Measurements from ENCODE around the gene HADH.

Gene HADH

DNA sequence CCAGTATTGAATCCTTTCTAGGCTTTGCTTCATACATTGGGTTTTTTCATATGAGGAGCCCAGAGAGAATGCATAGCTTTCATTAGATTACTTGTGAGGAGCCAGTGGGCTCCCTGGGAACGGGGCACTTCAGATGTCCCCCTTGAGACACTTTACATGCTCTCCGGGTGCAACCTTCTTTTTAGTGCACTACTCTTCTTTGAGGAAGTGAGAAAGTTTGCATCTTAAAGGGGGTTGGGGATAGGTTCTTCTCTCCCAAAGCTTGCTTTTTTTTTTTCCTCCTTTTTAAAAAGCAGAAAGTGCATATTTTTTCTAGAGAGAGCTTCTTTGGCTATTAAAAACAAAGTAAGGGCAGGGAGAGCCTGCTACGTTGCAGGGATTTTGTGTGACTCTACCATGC, 4.3 kb downstream of the HADH start:
- TF ChIP-seq, protein P1, sequence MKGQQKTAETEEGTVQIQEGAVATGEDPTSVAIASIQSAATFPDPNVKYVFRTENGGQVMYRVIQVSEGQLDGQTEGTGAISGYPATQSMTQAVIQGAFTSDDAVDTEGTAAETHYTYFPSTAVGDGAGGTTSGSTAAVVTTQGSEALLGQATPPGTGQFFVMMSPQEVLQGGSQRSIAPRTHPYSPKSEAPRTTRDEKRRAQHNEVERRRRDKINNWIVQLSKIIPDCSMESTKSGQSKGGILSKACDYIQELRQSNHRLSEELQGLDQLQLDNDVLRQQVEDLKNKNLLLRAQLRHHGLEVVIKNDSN (IDR thresholded peaks at IDR 0.05), result no peak
- no peak for TF ChIP-seq TAF1 (IDR thresholded peaks at IDR 0.05; ENCODE audit: low read depth)
- no peak for TF ChIP-seq YY1 (IDR thresholded peaks at IDR 0.05; ENCODE audit: low read depth)
- no peak for TF ChIP-seq TCF12 (IDR thresholded peaks at IDR 0.05; ENCODE audit: low read depth)
- TF ChIP-seq FOXM1 (IDR thresholded peaks at IDR 0.05; ENCODE audit: borderline replicate concordance, low read depth), result no peak
- TF ChIP-seq RAD21 (IDR thresholded peaks at IDR 0.05; ENCODE audit: low read depth), result no peak
- TF ChIP-seq CEBPB (IDR thresholded peaks at IDR 0.05), result no peak
- no peak for TF ChIP-seq MAX (IDR thresholded peaks at IDR 0.05)
- no peak for TF ChIP-seq EGR1 (IDR thresholded peaks at IDR 0.05)
- no peak for TF ChIP-seq TEAD4 (IDR thresholded peaks at IDR 0.05)

DNA sequence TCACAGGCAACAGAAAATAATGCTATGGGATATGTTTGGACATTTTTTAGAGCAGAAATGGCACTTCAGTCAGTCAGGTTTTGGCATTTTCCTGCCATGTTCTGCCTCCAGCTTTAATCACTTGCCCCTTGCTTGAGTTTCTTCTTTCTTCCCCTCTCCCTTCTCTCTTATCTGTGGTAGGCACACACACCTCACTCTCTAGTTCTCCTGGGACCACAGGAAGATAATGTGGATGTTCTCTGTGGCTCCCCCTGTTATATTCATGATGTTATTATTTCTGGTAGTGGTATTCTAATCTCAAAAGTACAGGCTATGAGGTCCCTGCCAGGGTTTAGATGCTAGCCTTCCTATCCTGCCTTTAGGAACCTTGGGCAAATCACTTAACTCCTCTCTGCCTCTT, 5.2 kb downstream of the HADH start:
- TF ChIP-seq RAD21 (IDR thresholded peaks at IDR 0.05; ENCODE audit: low read depth) (no peak), TAF1 (IDR thresholded peaks at IDR 0.05; ENCODE audit: low read depth) (no peak), ZBTB7A (IDR thresholded peaks at IDR 0.05; ENCODE audit: low read depth) (no peak), TEAD4 (IDR thresholded peaks at IDR 0.05) (no peak), NFIC (IDR thresholded peaks at IDR 0.05) (no peak), CEBPB (IDR thresholded peaks at IDR 0.05) (no peak)

DNA sequence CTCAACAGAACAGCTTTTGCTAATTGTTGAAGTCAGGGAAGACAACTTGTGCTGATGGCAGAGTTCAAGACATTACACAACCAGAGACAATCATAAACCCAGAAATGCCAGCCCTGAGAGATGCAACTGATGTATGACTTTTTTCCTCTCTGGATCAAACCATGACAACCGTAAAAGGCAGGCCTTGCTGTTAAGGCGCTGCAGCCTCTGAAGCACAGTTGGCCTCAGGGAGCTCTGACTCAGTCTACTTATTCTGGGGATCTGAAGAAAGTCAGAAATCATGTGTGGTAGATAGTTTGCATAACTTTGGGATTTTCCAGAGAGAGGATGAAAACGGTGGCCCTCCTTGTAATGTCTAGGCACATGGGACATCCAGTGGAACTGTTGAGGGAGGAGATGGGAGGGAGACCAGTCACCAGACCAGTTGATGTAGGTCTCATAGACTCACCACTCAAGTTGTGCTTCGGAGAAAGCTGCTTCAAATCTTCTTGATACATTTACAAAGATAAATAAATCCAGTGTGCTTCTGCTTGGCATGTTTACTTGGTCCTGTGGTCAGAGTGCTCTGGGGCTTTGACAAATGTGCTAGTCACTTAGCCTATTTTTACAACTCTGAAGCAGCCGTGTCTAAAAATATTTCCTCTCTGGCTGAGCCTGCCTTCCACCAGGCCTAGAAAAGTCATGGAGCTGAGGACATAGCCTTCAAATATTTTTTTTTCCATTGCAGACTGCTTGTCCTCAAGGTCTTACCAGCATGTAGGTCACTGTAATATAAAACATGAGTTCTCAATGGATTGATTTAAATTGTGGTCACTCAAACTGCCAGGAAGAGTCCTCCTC, 7.5 kb downstream of the HADH start:
- TF ChIP-seq CREB1 (IDR thresholded peaks at IDR 0.05; ENCODE audit: low read depth) (no peak), TEAD4 (IDR thresholded peaks at IDR 0.05) (no peak), NFIC (IDR thresholded peaks at IDR 0.05) (no peak), CEBPB (IDR thresholded peaks at IDR 0.05) (no peak), ZBTB7A (IDR thresholded peaks at IDR 0.05; ENCODE audit: low read depth) (no peak), EP300 (IDR thresholded peaks at IDR 0.05; ENCODE audit: borderline replicate concordance) (no peak), MAX (IDR thresholded peaks at IDR 0.05) (no peak), TCF12 (IDR thresholded peaks at IDR 0.05; ENCODE audit: low read depth) (no peak), FOXM1 (IDR thresholded peaks at IDR 0.05; ENCODE audit: borderline replicate concordance, low read depth) (no peak), RAD21 (IDR thresholded peaks at IDR 0.05; ENCODE audit: low read depth) (no peak), EGR1 (IDR thresholded peaks at IDR 0.05) (no peak), TAF1 (IDR thresholded peaks at IDR 0.05; ENCODE audit: low read depth) (no peak), YY1 (IDR thresholded peaks at IDR 0.05; ENCODE audit: low read depth) (no peak)
- TF ChIP-seq, protein P1 (IDR thresholded peaks at IDR 0.05), result no peak
- TF ChIP-seq, protein P2, sequence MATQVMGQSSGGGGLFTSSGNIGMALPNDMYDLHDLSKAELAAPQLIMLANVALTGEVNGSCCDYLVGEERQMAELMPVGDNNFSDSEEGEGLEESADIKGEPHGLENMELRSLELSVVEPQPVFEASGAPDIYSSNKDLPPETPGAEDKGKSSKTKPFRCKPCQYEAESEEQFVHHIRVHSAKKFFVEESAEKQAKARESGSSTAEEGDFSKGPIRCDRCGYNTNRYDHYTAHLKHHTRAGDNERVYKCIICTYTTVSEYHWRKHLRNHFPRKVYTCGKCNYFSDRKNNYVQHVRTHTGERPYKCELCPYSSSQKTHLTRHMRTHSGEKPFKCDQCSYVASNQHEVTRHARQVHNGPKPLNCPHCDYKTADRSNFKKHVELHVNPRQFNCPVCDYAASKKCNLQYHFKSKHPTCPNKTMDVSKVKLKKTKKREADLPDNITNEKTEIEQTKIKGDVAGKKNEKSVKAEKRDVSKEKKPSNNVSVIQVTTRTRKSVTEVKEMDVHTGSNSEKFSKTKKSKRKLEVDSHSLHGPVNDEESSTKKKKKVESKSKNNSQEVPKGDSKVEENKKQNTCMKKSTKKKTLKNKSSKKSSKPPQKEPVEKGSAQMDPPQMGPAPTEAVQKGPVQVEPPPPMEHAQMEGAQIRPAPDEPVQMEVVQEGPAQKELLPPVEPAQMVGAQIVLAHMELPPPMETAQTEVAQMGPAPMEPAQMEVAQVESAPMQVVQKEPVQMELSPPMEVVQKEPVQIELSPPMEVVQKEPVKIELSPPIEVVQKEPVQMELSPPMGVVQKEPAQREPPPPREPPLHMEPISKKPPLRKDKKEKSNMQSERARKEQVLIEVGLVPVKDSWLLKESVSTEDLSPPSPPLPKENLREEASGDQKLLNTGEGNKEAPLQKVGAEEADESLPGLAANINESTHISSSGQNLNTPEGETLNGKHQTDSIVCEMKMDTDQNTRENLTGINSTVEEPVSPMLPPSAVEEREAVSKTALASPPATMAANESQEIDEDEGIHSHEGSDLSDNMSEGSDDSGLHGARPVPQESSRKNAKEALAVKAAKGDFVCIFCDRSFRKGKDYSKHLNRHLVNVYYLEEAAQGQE (IDR thresholded peaks at IDR 0.05; ENCODE audit: low read depth), result no peak

- TF ChIP-seq EGR1 (IDR thresholded peaks at IDR 0.05) (no peak), TAF1 (IDR thresholded peaks at IDR 0.05; ENCODE audit: low read depth) (no peak), EP300 (IDR thresholded peaks at IDR 0.05; ENCODE audit: borderline replicate concordance) (no peak), CREB1 (IDR thresholded peaks at IDR 0.05; ENCODE audit: low read depth) (no peak), ZBTB7A (IDR thresholded peaks at IDR 0.05; ENCODE audit: low read depth) (no peak), TEAD4 (IDR thresholded peaks at IDR 0.05) (no peak), RAD21 (IDR thresholded peaks at IDR 0.05; ENCODE audit: low read depth) (no peak), TCF12 (IDR thresholded peaks at IDR 0.05; ENCODE audit: low read depth) (no peak), CEBPB (IDR thresholded peaks at IDR 0.05) (no peak)
- TF ChIP-seq, protein P1 (IDR thresholded peaks at IDR 0.05), result no peak
- TF ChIP-seq, protein P2 (IDR thresholded peaks at IDR 0.05; ENCODE audit: low read depth), result no peak
Measured at GRCh38 chr4:107997794-107998193, 8.1 kb downstream of the HADH start.

GRCh38 chr4:107999932-108000539, 10.3 kb downstream of the HADH start:
- TF ChIP-seq YY1 (IDR thresholded peaks at IDR 0.05; ENCODE audit: low read depth) (no peak), ZBTB7A (IDR thresholded peaks at IDR 0.05; ENCODE audit: low read depth) (no peak), FOXM1 (IDR thresholded peaks at IDR 0.05; ENCODE audit: borderline replicate concordance, low read depth) (no peak), EP300 (IDR thresholded peaks at IDR 0.05; ENCODE audit: borderline replicate concordance) (no peak), TCF12 (IDR thresholded peaks at IDR 0.05; ENCODE audit: low read depth) (no peak), NFIC (IDR thresholded peaks at IDR 0.05) (no peak), TAF1 (IDR thresholded peaks at IDR 0.05; ENCODE audit: low read depth) (no peak), CEBPB (IDR thresholded peaks at IDR 0.05) (no peak), MAX (IDR thresholded peaks at IDR 0.05) (no peak), RAD21 (IDR thresholded peaks at IDR 0.05; ENCODE audit: low read depth) (no peak), EGR1 (IDR thresholded peaks at IDR 0.05) (no peak), CREB1 (IDR thresholded peaks at IDR 0.05; ENCODE audit: low read depth) (no peak), TEAD4 (IDR thresholded peaks at IDR 0.05) (no peak)
- TF ChIP-seq, protein P1 (IDR thresholded peaks at IDR 0.05), result no peak
- TF ChIP-seq, protein P2 (IDR thresholded peaks at IDR 0.05; ENCODE audit: low read depth), result no peak

All from Ishikawa (cell line).